DND-41 (cell line): ENCODE results near the gene IHH.

Experiments used
- EZH2 ChIP-seq: IDR thresholded peaks from 3 replicates; pipeline ENCODE4 v1.6.1; 2012; ENCODE audit warnings: borderline replicate concordance, low read depth, mild to moderate bottlenecking, moderate library complexity, low read length, inconsistent platforms; ENCODE audit not compliant: severe bottlenecking
- TF ChIP-seq, protein P1 (sequence below): IDR thresholded peaks from 2 replicates; pipeline ENCODE4 v1.5.1; 2012; ENCODE audit warnings: borderline replicate concordance, low read length, moderate library complexity, mild to moderate bottlenecking; ENCODE audit not compliant: poor library complexity, severe bottlenecking; ENCODE audit errors: extremely low read depth

DNA sequence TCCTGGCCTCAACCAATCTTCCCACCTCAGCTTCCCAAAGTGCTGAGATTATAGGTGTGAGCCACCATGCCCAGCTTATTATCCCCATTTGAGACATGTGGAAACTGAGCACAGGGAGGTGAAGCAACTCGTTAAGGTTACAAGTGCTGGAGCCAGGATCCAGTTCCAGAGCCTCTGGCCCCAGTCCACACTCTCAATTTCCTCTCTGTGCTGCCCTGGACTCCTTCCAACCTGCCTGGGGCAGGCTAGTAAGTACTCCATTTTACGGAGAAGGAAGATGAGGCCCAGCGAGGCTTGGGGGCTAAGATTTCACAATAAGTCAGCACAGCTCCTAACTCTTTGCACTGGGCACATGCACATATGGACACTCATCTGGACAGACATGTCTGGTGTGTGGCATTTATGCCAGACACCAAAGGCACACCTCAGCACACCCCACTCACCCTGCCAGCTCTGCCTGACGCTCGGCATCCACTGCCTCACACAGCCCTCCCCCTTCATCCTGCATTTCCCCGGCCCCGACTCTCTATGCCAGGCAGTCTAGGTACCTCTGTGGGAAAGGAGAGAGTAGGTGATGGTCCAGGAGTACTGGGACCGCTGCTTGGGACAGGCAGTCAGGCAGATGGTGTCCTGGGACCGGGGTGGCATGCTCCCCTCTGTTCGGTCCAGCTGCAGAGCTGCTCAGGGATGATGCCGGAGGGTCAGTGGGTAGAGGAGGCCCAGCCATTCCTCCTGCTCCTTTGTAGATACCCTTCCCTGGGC lies 39.9 kb downstream of the IHH start:
- TF ChIP-seq, protein P1, sequence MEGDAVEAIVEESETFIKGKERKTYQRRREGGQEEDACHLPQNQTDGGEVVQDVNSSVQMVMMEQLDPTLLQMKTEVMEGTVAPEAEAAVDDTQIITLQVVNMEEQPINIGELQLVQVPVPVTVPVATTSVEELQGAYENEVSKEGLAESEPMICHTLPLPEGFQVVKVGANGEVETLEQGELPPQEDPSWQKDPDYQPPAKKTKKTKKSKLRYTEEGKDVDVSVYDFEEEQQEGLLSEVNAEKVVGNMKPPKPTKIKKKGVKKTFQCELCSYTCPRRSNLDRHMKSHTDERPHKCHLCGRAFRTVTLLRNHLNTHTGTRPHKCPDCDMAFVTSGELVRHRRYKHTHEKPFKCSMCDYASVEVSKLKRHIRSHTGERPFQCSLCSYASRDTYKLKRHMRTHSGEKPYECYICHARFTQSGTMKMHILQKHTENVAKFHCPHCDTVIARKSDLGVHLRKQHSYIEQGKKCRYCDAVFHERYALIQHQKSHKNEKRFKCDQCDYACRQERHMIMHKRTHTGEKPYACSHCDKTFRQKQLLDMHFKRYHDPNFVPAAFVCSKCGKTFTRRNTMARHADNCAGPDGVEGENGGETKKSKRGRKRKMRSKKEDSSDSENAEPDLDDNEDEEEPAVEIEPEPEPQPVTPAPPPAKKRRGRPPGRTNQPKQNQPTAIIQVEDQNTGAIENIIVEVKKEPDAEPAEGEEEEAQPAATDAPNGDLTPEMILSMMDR, result no peak
- TF ChIP-seq EZH2, result no peak
